OCI-LY1 (cell line): ENCODE data around the gene DGKQ.

Source experiments
- H2AFZ ChIP-seq: fragments of 200-600 bp; sonication (generic), shearing (Covaris generic); 2 replicates; pipeline ENCODE4 v1.6.0; 2014; ENCODE audit warnings: antibody characterized with exemption, mild to moderate bottlenecking, low read length
- H3F3A ChIP-seq: fragments of 200-600 bp; sonication (generic), shearing (Covaris generic); 2 replicates; pipeline ENCODE4 v1.6.0; 2014; ENCODE audit warnings: mild to moderate bottlenecking, antibody characterized with exemption, low read length, moderate library complexity; ENCODE audit not compliant: insufficient read depth
- H3K27ac ChIP-seq: fragments of 200-600 bp; sonication (generic); 2 replicates; pipeline ENCODE4 v1.5.1; 2014; ENCODE audit warnings: low read length, mixed run types, mild to moderate bottlenecking, low read depth; ENCODE audit not compliant: poor library complexity, severe bottlenecking
- H3K27me3 ChIP-seq: fragments of 200-600 bp; sonication (generic); 2 replicates; pipeline ENCODE4 v1.6.0; 2014; ENCODE audit warnings: antibody characterized with exemption, mild to moderate bottlenecking, low read length, moderate library complexity; ENCODE audit not compliant: insufficient read depth
- H3K36me3 ChIP-seq: fragments of 200-600 bp; sonication (generic); 2 replicates; pipeline ENCODE4 v1.6.1; 2014; ENCODE audit warnings: mild to moderate bottlenecking, antibody characterized with exemption, low read length, moderate library complexity, mixed read lengths; ENCODE audit not compliant: insufficient read depth
- H3K4me1 ChIP-seq: fragments of 200-600 bp; sonication (generic); 2 replicates; pipeline ENCODE4 v1.5.1; 2014; ENCODE audit warnings: mild to moderate bottlenecking, low read length, moderate library complexity; ENCODE audit not compliant: insufficient read depth, severe bottlenecking
- H3K4me2 ChIP-seq: fragments of 200-600 bp; sonication (generic), shearing (Covaris generic); 2 replicates; pipeline ENCODE4 v1.6.1; 2014; ENCODE audit warnings: low read length
- H3K4me3 ChIP-seq: fragments of 200-600 bp; sonication (generic); 2 replicates; pipeline ENCODE4 v1.5.1; 2014; ENCODE audit warnings: low read length, low read depth, mild to moderate bottlenecking, mixed read lengths; ENCODE audit not compliant: poor library complexity, severe bottlenecking
- H3K79me2 ChIP-seq: fragments of 200-600 bp; shearing (Covaris generic); 2 replicates; pipeline ENCODE4 v1.6.1; 2016; ENCODE audit warnings: mixed run types, low read length, mixed read lengths; ENCODE audit not compliant: insufficient read depth
- H3K9ac ChIP-seq: fragments of 200-600 bp; sonication (generic), shearing (Covaris generic); 2 replicates; pipeline ENCODE4 v1.6.1; 2014; ENCODE audit warnings: mild to moderate bottlenecking, low read length, mixed read lengths
- H3K9me2 ChIP-seq: fragments of 200-600 bp; sonication (generic), shearing (Covaris generic); 2 replicates; pipeline ENCODE4 v1.6.1; 2014; ENCODE audit warnings: low read depth, mild to moderate bottlenecking, low read length, mixed read lengths
- H3K9me3 ChIP-seq: fragments of 200-600 bp; shearing (Covaris generic); 2 replicates; pipeline ENCODE4 v1.6.1; 2014; ENCODE audit warnings: low read length, mixed read lengths
- H4K20me1 ChIP-seq: fragments of 200-600 bp; sonication (generic), shearing (Covaris generic); 2 replicates; pipeline ENCODE4 v1.6.0; 2016; ENCODE audit warnings: mild to moderate bottlenecking, low read length; ENCODE audit not compliant: insufficient read depth
- EZH2 ChIP-seq: fragments of 200-600 bp; sonication (generic), shearing (Covaris generic); IDR thresholded peaks from 2 replicates; pipeline ENCODE4 v1.8.0; 2017; ENCODE audit warnings: borderline replicate concordance, mixed run types, mild to moderate bottlenecking, antibody characterized with exemption, low read length, moderate library complexity, mixed read lengths
- TF ChIP-seq, protein P1 (sequence below): fragments of 200-600 bp; sonication (generic), shearing (Covaris generic); IDR thresholded peaks from 2 replicates; pipeline ENCODE4 v1.5.1; 2017; ENCODE audit warnings: mild to moderate bottlenecking, antibody characterized with exemption, low read length, moderate library complexity, mixed read lengths

The DGKQ gene

DNA sequence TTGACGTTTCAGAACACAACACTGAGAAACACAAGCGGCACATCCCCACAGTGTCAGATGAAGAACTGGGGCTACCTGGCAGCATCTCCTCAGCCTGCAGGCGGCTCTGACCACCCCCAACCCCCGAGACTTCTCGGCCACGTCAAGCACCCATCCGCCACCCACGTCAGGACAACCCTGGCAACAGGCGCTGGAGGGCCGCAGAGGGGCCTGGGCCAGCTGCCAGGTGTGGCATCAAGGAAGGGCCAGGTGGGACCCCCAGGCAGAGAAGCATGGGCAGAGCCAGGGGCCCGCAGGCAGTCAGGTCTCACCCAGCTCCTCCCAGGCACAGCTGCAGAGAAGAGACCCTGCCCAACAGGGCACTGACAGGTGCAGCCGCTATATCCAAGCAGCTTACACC lies 63.5 kb downstream of the DGKQ start:
- H3K36me3 ChIP-seq, result no peaks in the 10 kb centered on the region; the same call in 1 of the 2 replicates
- H2AFZ ChIP-seq, result no peak overlapping the region
- H3K9me3 ChIP-seq, result no peaks in the 10 kb centered on the region
- H3K4me2 ChIP-seq, result no peak overlapping the region
- TF ChIP-seq, protein P1, sequence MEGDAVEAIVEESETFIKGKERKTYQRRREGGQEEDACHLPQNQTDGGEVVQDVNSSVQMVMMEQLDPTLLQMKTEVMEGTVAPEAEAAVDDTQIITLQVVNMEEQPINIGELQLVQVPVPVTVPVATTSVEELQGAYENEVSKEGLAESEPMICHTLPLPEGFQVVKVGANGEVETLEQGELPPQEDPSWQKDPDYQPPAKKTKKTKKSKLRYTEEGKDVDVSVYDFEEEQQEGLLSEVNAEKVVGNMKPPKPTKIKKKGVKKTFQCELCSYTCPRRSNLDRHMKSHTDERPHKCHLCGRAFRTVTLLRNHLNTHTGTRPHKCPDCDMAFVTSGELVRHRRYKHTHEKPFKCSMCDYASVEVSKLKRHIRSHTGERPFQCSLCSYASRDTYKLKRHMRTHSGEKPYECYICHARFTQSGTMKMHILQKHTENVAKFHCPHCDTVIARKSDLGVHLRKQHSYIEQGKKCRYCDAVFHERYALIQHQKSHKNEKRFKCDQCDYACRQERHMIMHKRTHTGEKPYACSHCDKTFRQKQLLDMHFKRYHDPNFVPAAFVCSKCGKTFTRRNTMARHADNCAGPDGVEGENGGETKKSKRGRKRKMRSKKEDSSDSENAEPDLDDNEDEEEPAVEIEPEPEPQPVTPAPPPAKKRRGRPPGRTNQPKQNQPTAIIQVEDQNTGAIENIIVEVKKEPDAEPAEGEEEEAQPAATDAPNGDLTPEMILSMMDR, result no peak
- TF ChIP-seq EZH2, result no peak
- no peaks in the 10 kb centered on the region for H3K79me2 ChIP-seq
- H3K27ac ChIP-seq, result no peak overlapping the region
- H3K9me2 ChIP-seq, result no peaks in the 10 kb centered on the region
- H3F3A ChIP-seq, result no peaks in the 10 kb centered on the region
- H3K4me1 ChIP-seq, result peaks cover 4% of the 10 kb centered on the region
- no peak overlapping the region for H3K4me3 ChIP-seq
- H3K27me3 ChIP-seq, result no peaks in the 10 kb centered on the region
- H3K9ac ChIP-seq, result no peak overlapping the region
- H4K20me1 ChIP-seq, result no peaks in the 10 kb centered on the region

DNA sequence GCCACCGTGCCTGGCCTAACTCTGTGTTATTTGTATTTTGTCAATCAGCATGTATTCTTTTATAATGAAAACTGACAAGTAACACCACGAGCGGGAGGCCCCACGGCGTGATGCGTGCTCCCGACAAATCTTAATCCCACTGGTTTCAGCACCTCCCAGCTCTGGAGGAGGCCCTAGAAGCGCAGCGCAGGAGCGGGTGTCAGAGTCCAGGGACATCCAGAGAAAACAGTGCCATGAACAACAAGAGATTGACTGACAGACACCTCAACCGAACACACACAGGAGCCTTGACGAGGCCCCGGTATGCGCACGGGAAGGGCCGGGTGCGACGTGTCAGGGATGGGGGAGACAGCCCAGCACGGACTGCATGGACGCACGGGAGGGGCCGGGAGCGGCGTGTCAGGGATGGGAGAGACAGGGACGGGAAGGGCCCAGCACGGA lies 64.2 kb downstream of the DGKQ start:
- H3K27ac ChIP-seq, result no peak overlapping the region
- no peak overlapping the region for H3K4me3 ChIP-seq
- no peaks in the 10 kb centered on the region for H4K20me1 ChIP-seq
- no peaks in the 10 kb centered on the region for H3K27me3 ChIP-seq
- no peaks in the 10 kb centered on the region; the same call in 1 of the 2 replicates for H3K36me3 ChIP-seq
- no peak overlapping the region for H3K9ac ChIP-seq
- no peaks in the 10 kb centered on the region for H3K4me1 ChIP-seq
- H3K9me3 ChIP-seq, result no peaks in the 10 kb centered on the region
- no peak overlapping the region for H3K4me2 ChIP-seq
- TF ChIP-seq EZH2, result no peak
- TF ChIP-seq, protein P1, result no peak
- no peaks in the 10 kb centered on the region for H3K79me2 ChIP-seq
- no peaks in the 10 kb centered on the region for H3K9me2 ChIP-seq
- H3F3A ChIP-seq, result no peaks in the 10 kb centered on the region
- no peak overlapping the region for H2AFZ ChIP-seq
